ENCODE data around the gene MRC2. TPM values are rescaled to one million over a fixed set of nuclear protein-coding genes. Genes with fewer than 3 reads are reported as not detected.

MRC2 gene
- total RNA-seq, 1 donor from 2014 or later: 127 TPM

DNA sequence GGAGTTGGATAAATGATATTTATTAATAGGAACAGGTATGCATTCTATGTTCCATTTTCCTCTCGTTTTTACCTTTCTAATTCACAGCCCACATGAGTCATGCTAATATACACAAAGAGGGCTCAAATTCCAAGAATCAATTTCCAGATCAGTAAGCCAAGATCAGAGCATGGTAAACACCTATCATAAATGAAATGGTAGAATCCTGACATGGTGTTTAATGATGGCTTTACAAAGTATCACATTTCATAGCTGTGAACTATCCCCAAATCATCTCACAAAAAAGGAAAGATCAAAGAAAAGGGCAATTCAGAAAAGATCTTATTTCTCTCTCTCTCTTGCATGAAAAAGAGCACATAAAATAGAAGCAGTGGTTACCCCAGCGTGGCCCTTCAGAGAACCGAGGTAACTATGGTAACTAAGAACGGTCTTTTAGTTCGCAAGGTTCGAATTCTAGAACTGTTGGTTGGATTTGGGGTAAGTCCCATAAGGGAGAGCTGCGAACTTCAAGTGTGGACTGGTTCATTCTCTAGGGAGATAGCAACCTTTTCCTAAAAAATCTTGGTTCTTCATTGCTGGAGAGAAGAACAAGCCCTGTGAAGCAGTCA lies 107.7 kb downstream of the MRC2 start:
- no peak for DNase-seq
- Histone ChIP-seq H3K4me1 (no peaks in the 10 kb centered on the region), H3K4me3 (no peak overlapping the region), H3K27me3 (no peaks in the 10 kb centered on the region), H3K36me3 (no peaks in the 10 kb centered on the region), H3K27ac (no peak overlapping the region), H3K9me3 (no peaks in the 10 kb centered on the region)
- intact Hi-C loops (cut with DNase I): no loop called here
- ATAC-seq: no peak
- TF ChIP-seq, protein P1, sequence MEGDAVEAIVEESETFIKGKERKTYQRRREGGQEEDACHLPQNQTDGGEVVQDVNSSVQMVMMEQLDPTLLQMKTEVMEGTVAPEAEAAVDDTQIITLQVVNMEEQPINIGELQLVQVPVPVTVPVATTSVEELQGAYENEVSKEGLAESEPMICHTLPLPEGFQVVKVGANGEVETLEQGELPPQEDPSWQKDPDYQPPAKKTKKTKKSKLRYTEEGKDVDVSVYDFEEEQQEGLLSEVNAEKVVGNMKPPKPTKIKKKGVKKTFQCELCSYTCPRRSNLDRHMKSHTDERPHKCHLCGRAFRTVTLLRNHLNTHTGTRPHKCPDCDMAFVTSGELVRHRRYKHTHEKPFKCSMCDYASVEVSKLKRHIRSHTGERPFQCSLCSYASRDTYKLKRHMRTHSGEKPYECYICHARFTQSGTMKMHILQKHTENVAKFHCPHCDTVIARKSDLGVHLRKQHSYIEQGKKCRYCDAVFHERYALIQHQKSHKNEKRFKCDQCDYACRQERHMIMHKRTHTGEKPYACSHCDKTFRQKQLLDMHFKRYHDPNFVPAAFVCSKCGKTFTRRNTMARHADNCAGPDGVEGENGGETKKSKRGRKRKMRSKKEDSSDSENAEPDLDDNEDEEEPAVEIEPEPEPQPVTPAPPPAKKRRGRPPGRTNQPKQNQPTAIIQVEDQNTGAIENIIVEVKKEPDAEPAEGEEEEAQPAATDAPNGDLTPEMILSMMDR (IDR thresholded peaks at IDR 0.05): no peak

DNA sequence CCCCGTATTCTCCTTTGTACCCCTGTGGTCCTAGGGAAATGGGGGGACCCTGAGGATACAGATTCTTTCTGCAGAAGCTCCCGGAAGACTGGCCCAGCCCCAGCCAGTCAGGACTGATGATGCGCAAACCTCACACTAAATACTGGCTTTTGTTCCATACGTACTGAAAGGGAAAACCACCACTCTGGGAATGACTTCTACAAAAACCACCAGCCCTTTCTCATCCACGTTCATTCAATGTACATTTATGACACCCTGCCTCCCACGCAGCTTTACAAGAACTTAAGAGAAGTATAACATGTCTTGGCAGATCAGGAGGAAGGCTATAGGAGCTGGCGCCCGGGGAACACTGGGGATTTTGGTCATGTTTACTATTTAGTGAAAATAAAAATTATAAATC lies 110.0 kb downstream of the MRC2 start:
- H3K4me3 ChIP-seq: no peak overlapping the region

DNA sequence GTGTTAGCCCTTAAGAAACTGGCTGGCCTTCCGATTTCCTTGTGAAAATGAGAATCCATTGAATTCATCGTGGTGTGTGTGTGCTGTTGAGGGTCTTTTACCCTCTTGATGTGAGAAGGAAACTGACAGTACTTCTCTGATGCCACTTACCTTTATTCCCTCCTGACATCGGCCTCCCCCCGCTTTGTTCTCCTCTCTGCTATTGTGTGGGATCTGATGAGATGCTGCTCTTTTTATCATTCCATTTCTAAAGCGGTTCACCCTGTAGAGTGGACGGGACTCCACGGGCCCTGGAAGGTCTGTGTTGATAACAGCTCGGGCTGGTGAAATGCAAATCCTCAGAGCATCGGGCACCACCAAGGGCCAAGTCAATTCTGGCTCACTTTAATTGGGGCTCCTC lies 110.8 kb downstream of the MRC2 start:
- no peaks in the 10 kb centered on the region for H3K27me3 ChIP-seq
- intact Hi-C loops (cut with DNase I): no loop called here
- H3K4me1 ChIP-seq: no peaks in the 10 kb centered on the region
- no peaks in the 10 kb centered on the region for H3K9me3 ChIP-seq
- ATAC-seq: no peak
- DNase-seq: no peak
- TF ChIP-seq, protein P1 (IDR thresholded peaks at IDR 0.05): no peak
- no peaks in the 10 kb centered on the region for H3K36me3 ChIP-seq
- no peak overlapping the region for H3K4me3 ChIP-seq
- H3K27ac ChIP-seq: no peak overlapping the region

More for the DNA sequence above, 110.0 kb downstream of the MRC2 start:
- H3K27ac ChIP-seq: no peak overlapping the region
- TF ChIP-seq, protein P1 (IDR thresholded peaks at IDR 0.05): no peak
- no peaks in the 10 kb centered on the region for H3K27me3 ChIP-seq
- no peaks in the 10 kb centered on the region for H3K9me3 ChIP-seq
- no peak for DNase-seq
- no peaks in the 10 kb centered on the region for H3K36me3 ChIP-seq
- no peak for ATAC-seq
- H3K4me1 ChIP-seq: no peaks in the 10 kb centered on the region
- intact Hi-C loops (cut with DNase I): no loop called here

DNA sequence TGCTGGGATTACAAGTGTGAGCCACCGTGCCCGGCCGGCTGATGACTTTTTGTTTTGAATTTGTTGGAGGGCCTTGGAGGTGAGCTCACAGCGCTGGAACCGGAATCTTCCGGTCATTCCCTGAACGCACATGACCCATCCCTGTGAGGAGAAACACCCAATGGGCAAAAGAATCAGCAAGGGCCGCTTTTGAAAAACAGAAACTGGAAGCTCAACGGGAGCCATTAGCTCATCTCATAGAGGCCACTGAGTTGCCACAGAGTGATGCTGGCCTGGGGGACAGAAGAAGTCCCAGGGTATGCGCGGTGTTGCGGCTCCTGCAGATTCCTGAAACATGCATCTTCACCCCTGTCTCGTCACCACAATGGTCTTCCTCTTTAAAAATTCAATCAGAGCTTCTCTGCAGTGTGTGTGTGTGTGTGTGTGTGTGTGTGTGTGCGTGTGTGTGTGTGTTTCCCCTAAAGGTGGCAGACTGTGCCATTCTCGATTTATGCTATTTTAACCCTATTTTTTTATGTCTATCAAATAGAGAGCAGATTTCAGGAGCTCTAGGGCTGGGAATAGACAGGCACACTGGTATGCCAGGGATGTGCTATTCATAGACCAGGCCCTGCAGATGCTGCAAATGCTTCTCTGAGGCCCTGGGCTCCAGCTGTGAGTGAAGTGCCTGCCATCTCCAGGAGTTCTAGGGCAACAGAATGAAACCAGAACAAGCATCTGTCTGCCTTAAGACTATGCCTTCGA lies 112.3 kb downstream of the MRC2 start:
- Histone ChIP-seq H3K9me3 (no peaks in the 10 kb centered on the region), H3K27me3 (no peaks in the 10 kb centered on the region), H3K4me3 (no peak overlapping the region), H3K36me3 (no peaks in the 10 kb centered on the region), H3K4me1 (no peaks in the 10 kb centered on the region), H3K27ac (no peak overlapping the region)
- DNase-seq (no peak), ATAC-seq (no peak)
- TF ChIP-seq, protein P1 (IDR thresholded peaks at IDR 0.05): no peak
- intact Hi-C loops (cut with DNase I): no loop called here

DNA sequence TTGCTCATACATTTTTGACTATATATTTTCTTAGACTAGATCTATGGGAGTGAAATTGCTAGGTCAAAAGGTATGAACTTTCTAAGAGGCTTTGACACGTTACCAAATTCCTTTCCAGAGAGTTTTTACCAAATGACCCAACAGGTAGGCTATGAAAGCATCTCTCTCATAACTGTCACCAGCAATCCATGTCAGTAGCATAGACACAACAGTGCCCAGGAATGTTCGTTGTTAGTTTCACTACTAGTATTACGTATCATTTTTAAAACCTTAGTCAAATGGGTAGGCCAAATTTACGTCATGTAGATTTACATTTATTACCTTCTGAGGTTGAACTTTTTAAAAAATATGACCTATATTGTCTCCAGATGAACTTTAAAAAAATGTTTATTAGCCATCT lies 113.8 kb downstream of the MRC2 start:
- no peak for DNase-seq
- no peak for ATAC-seq
- Histone ChIP-seq H3K4me3 (no peak overlapping the region), H3K4me1 (no peaks in the 10 kb centered on the region), H3K36me3 (no peaks in the 10 kb centered on the region), H3K27ac (no peak overlapping the region), H3K27me3 (no peaks in the 10 kb centered on the region), H3K9me3 (no peaks in the 10 kb centered on the region)
- intact Hi-C loops (cut with DNase I): no loop called here
- TF ChIP-seq, protein P1 (IDR thresholded peaks at IDR 0.05): no peak

Other genes with a start within 250 kb of the MRC2 start
- gene EFCAB3, start 247.1 kb upstream of the MRC2 start, total RNA-seq: not detected
- gene METTL2A, start 203.8 kb upstream of the MRC2 start, total RNA-seq: 17.6 TPM
- 38.4 TPM for gene TLK2, start 148.8 kb upstream of the MRC2 start, total RNA-seq
- not detected for gene MARCHF10, start 180.6 kb downstream of the MRC2 start, total RNA-seq

Measured in upper lobe of right lung (tissue), 1 donor.